HepG2 (cell line): Measurements from ENCODE around the gene GRIFIN. TPM values are rescaled to one million over a fixed set of nuclear protein-coding genes. Genes with fewer than 3 reads are reported as not detected.
A peak's percentile ranks its signal among the peaks of the same experiment; 100 is the strongest.
"Not testable (repeated sequence)": the region's sequence is repeated elsewhere in the genome, so short reads cannot be mapped to it uniquely, and the experiment has no call there.

ENCODE experiments used
- ATAC-seq: fragments of 200-7000 bp; cut with Tn5 transposase; 3 replicates; pipeline ENCODE4 v1.9.1; 2020; ENCODE audit warnings: mild to moderate bottlenecking, moderate library complexity
- BruUV-seq: library from RNA; stranded (reverse); fragments of 400-500 nt; replicated peaks from 2 replicates; lab custom pipeline; 2021; lab: Mats Ljungman, UMichigan
- CTCF ChIA-PET: fragments of 300-600 bp; formaldehyde crosslinking; extraction: SDS; loops from one replicate; lab custom pipeline; 2021; ENCODE audit warnings: low total read pairs, inconsistent platforms, low intra/inter-chr PET ratio; lab: Yijun Ruan, JAX
- POLR2A ChIA-PET: fragments of 350-600 bp; sonication (Branson Sonifier 250); formaldehyde crosslinking; loops from one replicate; lab custom pipeline; 2020; ENCODE audit warnings: antibody characterized with exemption, inconsistent platforms; lab: Yijun Ruan, JAX
- DNase-seq: peaks from one replicate; pipeline ENCODE4 v3.0.0-alpha.2; 2015; ENCODE audit warnings: low spot score
- FAIRE-seq: peaks from 3 replicates; lab custom pipeline; 2011; peaks lifted over from hg19 to GRCh38; lab: Jason Lieb, UNC
- H2AFZ ChIP-seq: one replicate; pipeline ENCODE4 v1.6.1; 2011; ENCODE audit warnings: low read length, inconsistent platforms
- H3K27ac ChIP-seq: fragments of 300-600 bp; 3 replicates; pipeline ENCODE4 v1.8.0; 2011; ENCODE audit warnings: mixed run types, mild to moderate bottlenecking, mixed read lengths, low read length, inconsistent platforms; ENCODE audit not compliant: insufficient read depth; ENCODE audit errors: extremely low read length
- H3K27me3 ChIP-seq, 2 experiments: fragments of 200-600 bp in 1 of 2; 2 replicates in 1 of 2; 3 replicates in 1 of 2; pipeline versions ENCODE4 v1.6.0 to v1.8.0; 2011; ENCODE audit warnings: low read length in 2 of 2, mild to moderate bottlenecking in 2 of 2, moderate library complexity in 2 of 2, inconsistent platforms in 1 of 2; ENCODE audit not compliant: insufficient read depth in 2 of 2, control insufficient read depth in 1 of 2
- H3K36me3 ChIP-seq, 2 experiments: fragments of 200-600 bp in 1 of 2; replicated peaks in 1 of 2; 2 replicates in 1 of 2; 3 replicates in 1 of 2; pipeline versions ENCODE4 v1.5.1 to v1.8.0; 2011; ENCODE audit warnings: low read length in 2 of 2, inconsistent platforms in 1 of 2; ENCODE audit not compliant: insufficient read depth in 2 of 2, control insufficient read depth in 1 of 2
- H3K4me1 ChIP-seq: 2 replicates; pipeline ENCODE4 v1.5.1; 2012; ENCODE audit warnings: low read length, inconsistent platforms; ENCODE audit not compliant: insufficient read depth
- H3K4me2 ChIP-seq: 2 replicates; pipeline ENCODE4 v1.6.0; 2011; ENCODE audit warnings: low read depth, low read length, inconsistent platforms
- H3K4me3 ChIP-seq, 3 experiments: fragments of 200-600 bp in 1 of 3; sonication (generic), shearing (Covaris generic) in 1 of 3; replicated peaks in 1 of 3; 2 replicates each; pipeline ENCODE4 v1.5.1; 2011 to 2016; ENCODE audit warnings: low read length in 3 of 3, inconsistent platforms in 2 of 3, low read depth in 2 of 3, mild to moderate bottlenecking in 2 of 3, control low read depth in 1 of 3, mixed read lengths in 1 of 3; ENCODE audit not compliant: insufficient read depth in 1 of 3
- H3K79me2 ChIP-seq: one replicate; pipeline ENCODE4 v1.6.1; 2011; ENCODE audit warnings: low read length, inconsistent platforms; ENCODE audit not compliant: insufficient read depth
- H3K9ac ChIP-seq: 2 replicates; pipeline ENCODE4 v1.6.0; 2011; ENCODE audit warnings: mild to moderate bottlenecking, low read depth, low read length, inconsistent platforms; ENCODE audit not compliant: insufficient read depth
- H3K9me3 ChIP-seq: 2 replicates; pipeline ENCODE4 v1.5.1; 2012; ENCODE audit warnings: mild to moderate bottlenecking, low read length
- H4K20me1 ChIP-seq: 2 replicates; pipeline ENCODE4 v1.6.0; 2011; ENCODE audit warnings: inconsistent platforms, mild to moderate bottlenecking, low read length, moderate library complexity; ENCODE audit not compliant: insufficient read depth
- HNRNPK ChIP-seq: fragments of 200-400 bp; formaldehyde crosslinking; IDR thresholded peaks from 2 replicates; pipeline ENCODE4 v1.6.1; 2018; ENCODE audit warnings: low read length, low read depth, moderate library complexity, mild to moderate bottlenecking; ENCODE audit not compliant: poor library complexity, severe bottlenecking
- TRAFD1 ChIP-seq: sonication (generic); formaldehyde crosslinking; IDR thresholded peaks from 2 replicates; pipeline ENCODE4 v1.5.1; 2020; ENCODE audit warnings: missing genetic modification reagents, mild to moderate bottlenecking, borderline replicate concordance
- ZNF121 ChIP-seq: sonication (generic); formaldehyde crosslinking; IDR thresholded peaks from 2 replicates; pipeline ENCODE4 v1.5.0; 2020; ENCODE audit warnings: mild to moderate bottlenecking, missing genetic modification reagents
- WGBS: methylation state at CpG from one replicate; pipeline ENCODE4 v1.1.6; 2017; ENCODE audit warnings: low lambda C conversion rate; 5-methylcytosine and 5-hydroxymethylcytosine counted together
- in situ Hi-C: cut with HindIII; loops from 2 replicates; pipeline ENCODE4 v1.10.0; 2017; ENCODE audit warnings: low pct_unique_long_range_greater_than_20kb; ENCODE audit not compliant: extremely low pct_ligation_motif_present
- intact Hi-C: fragments of 100-400 bp; cut with micrococcal nuclease; formaldehyde crosslinking; loops from one replicate; pipeline ENCODE4 v1.10.0; 2022; ENCODE audit not compliant: unreplicated experiment
- polyA plus RNA-seq, 8 experiments: library from polyadenylated mRNA; depleted of rRNA in 3 of 8; stranded (reverse) in 7 of 8; unstranded in 1 of 8; fragments of >200 nt; fragmentation: Illumina TruSeq in 4 of 8; extraction: Trizol in 4 of 8; gene quantifications; 2 replicates each; pipeline versions ENCODE4 v1.2.1 to v1.2.3, GENCODE V29; 2011 to 2016; ENCODE audit warnings: low read depth in 4 of 8, missing spikeins in 1 of 8, mixed read lengths in 1 of 8; ENCODE audit not compliant: insufficient read depth in 1 of 8
- total RNA-seq, 5 experiments: library from RNA; depleted of rRNA; stranded (reverse); fragments of >200 nt; fragmentation: Illumina TruSeq; extraction: Trizol; gene quantifications; 2 replicates each; pipeline ENCODE4 v1.2.3, GENCODE V29; 2016; ENCODE audit warnings: low read depth in 1 of 5

The GRIFIN gene
- total and polyA plus RNA-seq, 2 of the 13 experiments (the other 11 are each of a cell fraction or from before 2014, with no cell fraction given) = not detected

- H3K36me3 ChIP-seq, FAIRE-seq: not testable (repeated sequence)
- intact Hi-C loops = loop anchor here (5.0 kb wide), 1 partner anchor 228 kb away; no protein-coding TSS in a partner anchor
- TF ChIP-seq ZNF121 (CRISPR knock-in tag) = peak; percentile 58
- TF ChIP-seq, all 625 proteins: peak for 1; not testable (repeated sequence) for 624
- H3K4me1 ChIP-seq = peaks cover 54% of the 10 kb centered on the region
- BruUV-seq, H3K4me3 ChIP-seq, ATAC-seq, in situ Hi-C loops, POLR2A ChIA-PET, H3K27ac ChIP-seq, CTCF ChIA-PET, H3K9me3 ChIP-seq, H3K27me3 ChIP-seq, H3K79me2 ChIP-seq, H3K9ac ChIP-seq, H4K20me1 ChIP-seq, H3K4me2 ChIP-seq, DNase-seq, H2AFZ ChIP-seq: not testable (repeated sequence)
- 83% methylated on average over 3 of the region's 3 CpGs for WGBS
Measured at GRCh38 chr7:2453849-2454248, 22.3 kb downstream of the GRIFIN start.

GRCh38 chr7:2452643-2453270 lies 23.4 kb downstream of the GRIFIN start:
- no peak for DNase-seq
- in situ Hi-C loops = no loop called here

More at GRCh38 chr7:2452643-2453270, 23.4 kb downstream of the GRIFIN start:
- 48% methylated on average over 8 of the region's 8 CpGs for WGBS
- no peak overlapping the region for H3K9ac ChIP-seq
- intact Hi-C loops = loop anchor here (5.0 kb wide), 1 partner anchor 230 kb away; no protein-coding TSS in a partner anchor
- no peaks in the 10 kb centered on the region for H4K20me1 ChIP-seq
- ATAC-seq (no peak), FAIRE-seq (no peak)
- no TSS peak for BruUV-seq
- no peak overlapping the region for H3K4me2 ChIP-seq
- peaks cover 54% of the 10 kb centered on the region for H3K4me1 ChIP-seq
- no peak overlapping the region for H3K27ac ChIP-seq
- no peak overlapping the region for H3K4me3 ChIP-seq
- no peaks in the 10 kb centered on the region for H3K36me3 ChIP-seq
- H3K9me3 ChIP-seq = no peaks in the 10 kb centered on the region
- H3K27me3 ChIP-seq = no peaks in the 10 kb centered on the region; a peak in 1 of 5 replicates
- POLR2A ChIA-PET = interaction anchor here (1.4 to 1.9 kb wide), 4 partner anchors 17 to 91 kb away, joined by 3 to 22 read pairs (median 4); no protein-coding TSS in a partner anchor
- CTCF ChIA-PET = interaction anchor here (1.8 to 2.5 kb wide), 2 partner anchors 13 to 16 kb away, joined by 6 to 24 read pairs; no protein-coding TSS in a partner anchor
- no peak for TF ChIP-seq TRAFD1 (CRISPR knock-in tag)
- TF ChIP-seq HNRNPK = peak; percentile 89
- peak; percentile 82 for TF ChIP-seq ZNF121 (CRISPR knock-in tag)
- no peaks in the 10 kb centered on the region for H3K79me2 ChIP-seq
- no peak overlapping the region for H2AFZ ChIP-seq
